Memory B cell (primary cell): ENCODE measurements around the gene GLRA1.
A peak's percentile ranks its signal among the peaks of the same experiment; 100 is the strongest.
"Not testable (repeated sequence)": the region's sequence is repeated elsewhere in the genome, so short reads cannot be mapped to it uniquely, and the experiment has no call there.

ENCODE experiments used
- ATAC-seq: fragments of 150-1000 bp; cut with Tn5 transposase; 2 replicates; pipeline ENCODE4 v1.10.0; 2021; ENCODE audit warnings: low read depth, mild to moderate bottlenecking, moderate library complexity
- DNase-seq, 2 donors: peaks; one replicate each; pipeline ENCODE4 v3.0.0; 2022; ENCODE audit warnings: low spot score in 2 of 2
- H3K27ac Mint-ChIP-seq: one replicate; pipeline ENCODE4 v1.8.0; 2022; ENCODE audit warnings: mild to moderate bottlenecking, moderate library complexity, mixed read lengths
- H3K27me3 Mint-ChIP-seq: one replicate; pipeline ENCODE4 v1.8.0; 2022; ENCODE audit warnings: mixed read lengths
- H3K36me3 Mint-ChIP-seq: one replicate; pipeline ENCODE4 v1.8.0; 2022; ENCODE audit warnings: mild to moderate bottlenecking, mixed read lengths
- H3K4me1 Mint-ChIP-seq: one replicate; pipeline ENCODE4 v1.8.0; 2022; ENCODE audit warnings: mixed read lengths
- H3K4me3 Mint-ChIP-seq: one replicate; pipeline ENCODE4 v1.8.0; 2022; ENCODE audit warnings: mild to moderate bottlenecking, moderate library complexity, mixed read lengths
- H3K9me3 Mint-ChIP-seq: one replicate; pipeline ENCODE4 v1.8.0; 2022; ENCODE audit warnings: mixed read lengths

The GLRA1 gene

DNA sequence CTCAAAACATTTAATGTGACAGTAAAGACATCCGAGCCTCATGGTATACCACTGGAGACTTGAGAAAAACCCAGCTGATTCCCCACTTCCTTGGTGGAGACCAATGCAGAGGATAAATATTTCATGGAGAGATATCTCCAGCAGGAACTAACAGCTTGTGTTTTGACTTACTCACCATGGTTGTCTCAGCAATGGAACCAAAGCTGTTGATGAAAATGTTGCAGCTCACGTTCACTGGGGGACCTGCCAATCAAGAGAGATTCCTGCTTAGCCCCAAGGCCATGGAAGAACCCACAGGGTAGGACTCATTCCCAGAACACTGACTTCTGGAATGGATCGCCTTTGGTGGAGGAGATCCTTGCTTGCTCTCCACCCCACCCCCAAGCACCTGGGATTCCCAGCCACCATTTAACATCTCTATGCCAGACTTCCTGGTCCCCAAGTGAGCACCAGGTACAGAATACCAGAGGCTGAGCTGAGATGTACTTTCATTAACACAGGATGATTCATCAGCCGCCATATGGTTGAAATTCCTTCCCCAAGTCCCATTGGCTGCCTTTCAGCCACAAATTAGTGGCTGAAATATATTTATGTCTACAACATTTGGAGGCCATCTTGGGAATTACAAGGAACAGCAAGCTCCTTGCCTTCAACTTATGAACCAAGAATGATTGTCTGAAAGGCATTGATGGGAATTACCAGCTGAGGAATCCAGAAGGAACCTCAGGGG lies 37.9 kb downstream of the GLRA1 start:
- H3K9me3 Mint-ChIP-seq = no peaks in the 10 kb centered on the region
- no peaks in the 10 kb centered on the region for H3K36me3 Mint-ChIP-seq
- peaks cover 4% of the 10 kb centered on the region for H3K4me1 Mint-ChIP-seq
- no peak overlapping the region for H3K27ac Mint-ChIP-seq
- no peak overlapping the region for H3K4me3 Mint-ChIP-seq
- peaks cover 2% of the 10 kb centered on the region for H3K27me3 Mint-ChIP-seq
- no peak for ATAC-seq
- DNase-seq = no peak

DNA sequence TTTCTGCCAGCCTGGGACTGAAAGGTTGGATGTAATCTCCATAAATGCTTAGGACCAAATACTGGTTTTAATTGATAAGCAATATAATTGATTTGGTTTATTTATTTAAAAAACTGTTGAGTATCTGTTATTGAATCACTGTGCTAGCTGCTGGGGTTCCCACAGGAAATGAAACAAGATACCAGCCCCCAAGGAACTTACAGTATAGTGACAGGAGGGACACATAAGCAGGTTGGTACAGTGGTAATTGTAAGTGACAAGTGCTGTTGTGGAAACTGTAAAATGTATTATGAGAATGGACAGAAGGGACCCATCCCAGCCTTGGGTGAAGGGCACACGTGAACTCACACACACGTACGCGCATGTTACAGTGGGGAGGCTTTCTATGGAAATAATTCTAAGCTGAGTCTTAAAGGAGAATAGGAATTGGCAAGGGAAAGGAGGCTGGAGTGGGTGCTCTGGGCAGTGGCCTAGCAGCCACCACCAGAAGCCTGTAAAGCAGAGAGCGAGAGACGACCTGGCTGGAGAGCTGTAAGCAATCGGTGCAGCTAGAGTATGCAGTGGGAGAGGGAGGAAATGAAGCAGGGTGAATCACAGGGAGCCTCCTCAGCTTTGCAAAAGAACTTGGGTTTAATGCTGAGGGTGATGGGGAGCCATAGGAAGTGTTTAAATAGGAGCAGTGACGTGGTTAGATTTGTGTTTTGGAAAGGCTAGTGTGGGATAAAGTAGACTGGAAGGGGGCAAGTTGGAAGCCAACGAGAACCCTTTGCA lies 39.3 kb downstream of the GLRA1 start:
- peaks cover 2% of the 10 kb centered on the region for H3K27me3 Mint-ChIP-seq
- no peaks in the 10 kb centered on the region for H3K36me3 Mint-ChIP-seq
- no peak overlapping the region for H3K27ac Mint-ChIP-seq
- no peak for DNase-seq
- ATAC-seq = no peak
- no peaks in the 10 kb centered on the region for H3K9me3 Mint-ChIP-seq
- no peak overlapping the region for H3K4me3 Mint-ChIP-seq
- peaks cover 4% of the 10 kb centered on the region for H3K4me1 Mint-ChIP-seq

DNA sequence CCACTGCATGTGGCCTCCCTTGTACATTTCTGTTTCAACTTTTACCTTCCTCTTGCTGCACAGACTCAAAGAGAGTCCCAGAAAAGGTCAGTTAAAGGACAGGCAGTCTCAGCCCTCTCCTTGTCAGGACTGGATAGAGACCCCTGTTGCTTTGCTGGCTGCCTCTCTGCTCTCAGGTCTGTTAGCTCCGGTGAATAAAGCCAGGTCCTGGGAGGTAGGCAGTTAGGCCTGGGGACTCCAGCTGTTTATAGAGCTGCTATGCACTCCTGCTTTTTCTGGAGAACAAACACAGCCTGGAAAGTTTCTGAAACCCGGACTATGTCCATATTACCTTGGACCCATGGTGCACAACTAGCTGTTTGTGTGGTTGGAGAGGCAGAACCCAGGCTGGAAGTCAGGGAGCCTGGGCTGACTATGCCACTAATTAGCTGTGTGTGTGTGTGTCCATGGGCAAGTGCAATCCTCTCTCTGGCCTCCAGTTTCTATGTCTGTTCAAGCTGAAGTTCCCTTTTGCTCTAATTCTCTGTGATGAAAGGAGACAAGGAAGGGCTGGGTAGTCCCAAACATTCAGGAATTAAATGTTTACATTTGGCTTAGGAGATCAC lies 42.9 kb downstream of the GLRA1 start:
- Mint-ChIP-seq H3K27ac (no peak overlapping the region), H3K4me3 (no peak overlapping the region), H3K4me1 (peaks cover 4% of the 10 kb centered on the region), H3K9me3 (peaks cover 7% of the 10 kb centered on the region), H3K36me3 (peaks cover 8% of the 10 kb centered on the region), H3K27me3 (peaks cover 2% of the 10 kb centered on the region)
- no peak for DNase-seq
- no peak for ATAC-seq

DNA sequence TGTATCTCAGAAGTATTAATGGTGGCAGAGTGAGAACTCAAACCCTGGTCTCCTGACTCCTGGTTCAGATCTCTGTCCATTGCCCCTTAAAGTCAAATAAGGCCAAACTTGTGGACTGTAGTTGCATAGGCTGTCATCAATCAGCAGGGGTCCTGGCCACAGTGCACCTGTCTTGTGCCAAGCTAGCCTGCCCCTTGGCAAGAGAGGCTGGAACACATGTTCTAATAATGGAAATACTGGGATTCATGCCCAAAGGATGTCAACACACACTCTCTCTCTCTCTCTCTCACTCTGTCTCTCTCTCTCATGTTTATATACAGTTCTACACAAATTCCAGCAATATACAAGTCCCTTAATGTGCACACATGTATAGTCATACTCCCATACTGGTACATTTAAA lies 44.3 kb downstream of the GLRA1 start:
- H3K9me3 Mint-ChIP-seq = peaks cover 7% of the 10 kb centered on the region
- DNase-seq = no peak
- no peak overlapping the region for H3K27ac Mint-ChIP-seq
- H3K4me1 Mint-ChIP-seq = peaks cover 7% of the 10 kb centered on the region
- peaks cover 11% of the 10 kb centered on the region for H3K36me3 Mint-ChIP-seq
- H3K27me3 Mint-ChIP-seq = no peaks in the 10 kb centered on the region
- no peak for ATAC-seq
- no peak overlapping the region for H3K4me3 Mint-ChIP-seq

DNA sequence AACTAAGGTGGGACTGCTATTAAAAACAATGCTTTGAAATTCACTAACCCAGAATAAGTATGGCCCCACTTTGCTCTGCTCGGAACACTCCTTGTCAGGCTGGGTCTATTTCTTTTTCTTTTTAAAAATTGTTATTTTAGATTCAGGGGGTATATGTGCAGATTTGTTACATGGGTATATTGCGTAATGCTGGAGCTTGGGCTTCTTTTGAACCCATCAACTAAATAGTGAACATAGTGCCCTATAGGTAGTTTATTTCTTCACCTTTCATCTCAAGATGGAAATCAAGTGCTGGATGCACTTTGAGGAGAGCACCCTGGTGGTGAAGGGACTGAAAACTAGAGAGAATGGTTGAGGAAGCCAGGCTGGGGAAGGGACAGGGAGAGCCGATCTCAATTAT lies 51.0 kb downstream of the GLRA1 start:
- no peak for ATAC-seq
- H3K27me3 Mint-ChIP-seq = peaks cover 1% of the 10 kb centered on the region
- H3K36me3 Mint-ChIP-seq = peaks cover 11% of the 10 kb centered on the region
- no peak for DNase-seq
- H3K27ac Mint-ChIP-seq = no peak overlapping the region
- no peak overlapping the region for H3K4me3 Mint-ChIP-seq
- peaks cover 5% of the 10 kb centered on the region for H3K4me1 Mint-ChIP-seq
- H3K9me3 Mint-ChIP-seq = peaks cover 7% of the 10 kb centered on the region

DNA sequence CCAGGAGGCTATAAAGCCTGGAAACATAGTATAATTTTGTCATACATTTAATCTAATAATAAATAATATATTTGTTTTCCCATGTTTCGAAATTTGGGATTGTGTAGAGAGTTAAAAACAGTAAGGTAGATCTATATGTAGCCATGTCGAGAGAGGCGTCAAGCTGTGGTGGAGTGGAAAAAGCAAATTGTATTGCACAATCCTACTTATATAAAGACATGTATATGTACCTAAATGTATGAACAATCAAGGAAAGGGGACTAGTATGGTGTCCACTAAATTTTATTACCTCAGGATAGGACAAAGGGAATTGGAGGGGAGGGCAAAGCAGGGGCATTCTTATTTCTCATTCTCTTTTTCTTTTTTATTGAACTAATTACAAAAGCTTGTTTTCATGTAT lies 52.0 kb downstream of the GLRA1 start:
- no peak overlapping the region for H3K27ac Mint-ChIP-seq
- DNase-seq = no peak
- peaks cover 5% of the 10 kb centered on the region for H3K4me1 Mint-ChIP-seq
- peaks cover 7% of the 10 kb centered on the region for H3K36me3 Mint-ChIP-seq
- H3K4me3 Mint-ChIP-seq = no peak overlapping the region
- no peak for ATAC-seq
- H3K9me3 Mint-ChIP-seq = peaks cover 3% of the 10 kb centered on the region
- H3K27me3 Mint-ChIP-seq = peaks cover 1% of the 10 kb centered on the region

DNA sequence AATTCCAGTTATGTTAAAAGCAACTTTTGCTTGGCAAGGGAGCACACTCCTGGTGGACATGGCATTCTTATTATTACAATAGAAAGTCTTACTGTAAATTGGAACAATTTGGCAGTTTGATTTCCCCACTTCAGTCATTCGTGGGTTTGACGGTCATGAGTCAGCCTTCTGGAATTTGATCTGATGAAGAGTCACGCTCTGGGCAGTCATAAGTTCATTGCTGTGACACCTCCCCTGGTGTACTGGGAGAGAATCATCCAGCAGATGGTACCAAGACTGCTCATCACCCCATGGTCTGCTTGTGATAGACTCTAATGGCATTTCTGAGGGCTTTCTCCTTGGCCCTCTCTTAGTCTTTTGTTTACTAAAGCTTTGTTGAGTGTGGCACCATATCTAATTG lies 53.8 kb downstream of the GLRA1 start:
- no peak for ATAC-seq

DNA sequence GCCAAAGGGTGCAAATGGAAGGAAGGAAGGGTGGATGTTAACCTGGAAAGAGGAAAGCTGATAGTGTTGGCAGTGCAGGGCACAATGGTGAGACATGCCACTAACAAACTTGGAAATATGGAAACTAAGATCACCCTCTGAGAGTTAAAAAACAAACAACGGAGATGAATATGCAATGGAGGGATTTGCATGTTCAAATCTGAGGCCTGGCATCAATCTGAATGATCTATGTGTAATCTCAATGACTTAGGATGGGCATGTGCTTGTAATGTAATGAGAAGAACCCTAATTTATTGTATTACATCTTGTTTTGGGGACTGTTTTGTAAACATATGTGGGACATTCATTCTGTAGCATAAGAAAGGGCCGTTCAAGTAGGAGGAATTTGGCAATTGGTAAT lies 54.4 kb downstream of the GLRA1 start:
- Mint-ChIP-seq H3K36me3 (no peaks in the 10 kb centered on the region), H3K27ac (no peak overlapping the region), H3K9me3 (no peaks in the 10 kb centered on the region), H3K4me1 (no peaks in the 10 kb centered on the region), H3K4me3 (no peak overlapping the region), H3K27me3 (peaks cover 1% of the 10 kb centered on the region)
- ATAC-seq (no peak), DNase-seq (no peak)

More for the DNA sequence above, 53.8 kb downstream of the GLRA1 start:
- Mint-ChIP-seq H3K4me1 (no peaks in the 10 kb centered on the region), H3K27ac (no peak overlapping the region), H3K9me3 (no peaks in the 10 kb centered on the region), H3K4me3 (no peak overlapping the region), H3K36me3 (no peaks in the 10 kb centered on the region), H3K27me3 (peaks cover 1% of the 10 kb centered on the region)
- DNase-seq = no peak

DNA sequence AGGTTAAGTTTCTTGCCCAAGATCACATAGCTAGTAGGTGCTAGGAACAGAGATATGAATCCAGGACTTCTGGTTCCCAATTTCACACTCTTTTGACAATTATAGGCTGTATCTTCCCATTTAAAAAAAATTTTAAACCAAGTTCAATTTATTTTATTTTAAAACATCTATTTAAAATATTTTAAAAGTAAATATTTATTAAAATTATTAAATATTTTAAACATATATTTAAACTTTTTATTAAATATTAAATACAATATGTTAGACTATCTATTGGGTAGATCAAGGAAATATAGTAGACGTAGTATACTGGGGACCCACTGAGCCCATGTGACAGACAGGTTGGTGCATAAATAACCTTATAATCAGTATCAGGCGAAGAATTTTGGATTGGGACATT lies 54.8 kb downstream of the GLRA1 start:
- Mint-ChIP-seq H3K27ac (no peak overlapping the region), H3K4me3 (no peak overlapping the region), H3K27me3 (peaks cover 3% of the 10 kb centered on the region), H3K4me1 (no peaks in the 10 kb centered on the region), H3K36me3 (no peaks in the 10 kb centered on the region), H3K9me3 (no peaks in the 10 kb centered on the region)
- DNase-seq (no peak), ATAC-seq (no peak)

DNA sequence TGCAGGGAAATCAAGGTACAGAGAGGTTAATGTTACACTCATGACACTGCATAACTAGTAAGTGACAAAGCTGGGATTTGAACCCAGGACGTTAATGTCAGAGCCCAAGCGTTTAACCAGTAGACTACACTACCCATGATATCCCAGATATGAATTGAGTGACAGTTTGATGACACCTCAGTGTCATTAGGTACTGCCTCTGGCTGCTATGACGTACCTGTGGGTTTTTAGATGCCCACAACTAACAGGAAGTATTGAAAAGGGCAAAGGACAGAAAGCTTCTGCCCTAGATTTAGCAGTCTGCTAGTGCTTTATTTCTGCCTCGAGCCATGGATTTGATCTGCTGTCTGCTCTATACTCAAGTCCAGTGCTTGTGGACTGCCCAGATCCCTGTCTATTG lies 56.2 kb downstream of the GLRA1 start:
- ATAC-seq (peak; percentile 63), DNase-seq (no peak)
- H3K27ac Mint-ChIP-seq = no peak overlapping the region

DNA sequence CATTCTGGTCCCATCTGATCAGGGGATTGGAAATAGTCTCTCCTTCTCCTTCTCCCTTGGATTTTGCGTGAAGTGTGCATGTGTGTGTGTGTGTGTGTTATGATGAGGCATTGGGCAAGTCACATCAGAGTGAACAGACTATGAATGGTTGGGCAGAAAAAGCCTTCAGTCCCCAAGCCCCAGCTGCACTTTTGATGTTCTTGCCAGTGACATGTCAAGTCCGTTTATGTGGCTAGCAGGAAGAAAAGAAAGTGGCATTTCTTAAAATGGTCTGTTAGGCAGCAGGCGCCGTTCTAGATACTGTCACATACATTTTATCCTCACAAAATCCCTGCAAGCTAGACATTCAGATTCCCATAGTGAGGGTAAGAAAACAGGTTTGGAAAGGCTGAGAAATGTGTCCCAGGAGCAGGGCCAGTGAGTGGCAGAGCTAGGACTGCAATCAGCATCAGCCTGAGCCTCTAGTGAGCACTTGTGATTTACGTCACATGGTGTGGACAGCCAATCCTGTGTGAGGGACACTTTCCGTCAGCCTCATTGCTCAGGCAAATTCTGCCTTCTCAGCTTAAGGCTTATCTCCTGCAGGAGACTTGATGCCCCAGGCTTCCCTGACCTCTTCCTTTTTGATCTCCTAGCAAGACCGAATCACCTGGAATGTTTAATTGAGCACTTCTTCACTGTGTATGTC lies 60.4 kb downstream of the GLRA1 start:
- ATAC-seq = no peak
- Mint-ChIP-seq H3K27ac (no peak overlapping the region), H3K27me3 (peaks cover 2% of the 10 kb centered on the region), H3K4me3 (no peak overlapping the region), H3K36me3 (no peaks in the 10 kb centered on the region), H3K9me3 (no peaks in the 10 kb centered on the region), H3K4me1 (no peaks in the 10 kb centered on the region)
- DNase-seq = no peak

More for the DNA sequence above, 56.2 kb downstream of the GLRA1 start:
- no peaks in the 10 kb centered on the region for H3K9me3 Mint-ChIP-seq
- H3K27me3 Mint-ChIP-seq = peaks cover 3% of the 10 kb centered on the region
- H3K4me3 Mint-ChIP-seq = no peak overlapping the region
- H3K36me3 Mint-ChIP-seq = no peaks in the 10 kb centered on the region
- H3K4me1 Mint-ChIP-seq = no peaks in the 10 kb centered on the region

DNA sequence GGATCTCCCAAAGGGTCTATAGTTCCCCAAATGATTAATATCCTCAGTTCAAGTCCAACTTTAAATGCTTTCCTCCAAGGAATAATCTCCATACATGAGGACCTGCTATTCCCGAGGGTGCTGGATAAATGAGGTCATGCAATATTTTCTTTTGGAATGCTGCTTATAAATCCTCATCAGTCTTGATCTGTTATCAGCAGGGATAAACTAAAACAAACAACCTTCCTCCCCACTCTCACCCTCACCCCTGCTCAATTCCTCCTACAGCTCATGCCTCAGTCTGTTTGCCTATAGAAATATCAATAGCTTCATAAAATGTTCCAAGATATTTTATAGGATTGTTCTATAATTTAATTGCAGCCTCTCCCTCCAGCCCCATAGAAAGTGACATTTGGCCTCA lies 61.1 kb downstream of the GLRA1 start:
- ATAC-seq = no peak
- H3K27me3 Mint-ChIP-seq = peaks cover 2% of the 10 kb centered on the region
- H3K4me3 Mint-ChIP-seq = no peak overlapping the region
- H3K27ac Mint-ChIP-seq = no peak overlapping the region
- no peaks in the 10 kb centered on the region for H3K36me3 Mint-ChIP-seq
- no peaks in the 10 kb centered on the region for H3K4me1 Mint-ChIP-seq
- DNase-seq = no peak
- H3K9me3 Mint-ChIP-seq = no peaks in the 10 kb centered on the region

DNA sequence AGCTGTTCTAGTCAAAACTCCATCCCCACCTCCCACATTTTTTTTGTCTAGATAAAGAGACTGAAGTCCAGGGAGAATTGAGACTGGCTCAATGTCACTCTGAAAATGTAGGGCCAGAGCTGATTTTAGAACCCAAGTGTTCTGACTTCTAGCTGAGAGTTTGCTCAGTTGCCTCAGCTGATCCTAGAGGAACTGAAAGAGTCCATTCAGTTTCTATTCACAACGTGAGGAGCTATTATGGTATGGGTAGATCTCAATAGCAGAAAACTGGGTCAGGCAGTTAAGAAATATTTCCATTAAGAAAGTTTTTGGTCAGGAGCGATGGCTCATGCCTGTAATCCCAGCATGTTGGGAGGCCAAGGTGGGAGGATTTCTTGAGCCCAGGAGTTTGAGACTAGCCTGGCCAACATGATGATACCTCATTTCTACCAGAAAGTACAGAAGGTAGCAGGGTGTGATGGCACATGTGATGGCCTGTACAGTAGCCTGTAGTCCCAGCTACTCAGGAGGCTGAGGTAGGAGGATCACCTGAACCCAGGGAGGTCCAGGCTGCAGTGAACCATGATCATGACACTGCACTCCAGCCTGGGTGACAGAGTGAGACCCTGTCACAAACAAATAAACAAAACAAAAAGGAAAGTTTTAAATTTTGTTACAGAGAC lies 61.7 kb downstream of the GLRA1 start:
- no peak for DNase-seq
- Mint-ChIP-seq H3K36me3 (no peaks in the 10 kb centered on the region), H3K27me3 (peaks cover 2% of the 10 kb centered on the region), H3K4me1 (no peaks in the 10 kb centered on the region), H3K27ac (no peak overlapping the region), H3K4me3 (no peak overlapping the region), H3K9me3 (no peaks in the 10 kb centered on the region)
- ATAC-seq = no peak

DNA sequence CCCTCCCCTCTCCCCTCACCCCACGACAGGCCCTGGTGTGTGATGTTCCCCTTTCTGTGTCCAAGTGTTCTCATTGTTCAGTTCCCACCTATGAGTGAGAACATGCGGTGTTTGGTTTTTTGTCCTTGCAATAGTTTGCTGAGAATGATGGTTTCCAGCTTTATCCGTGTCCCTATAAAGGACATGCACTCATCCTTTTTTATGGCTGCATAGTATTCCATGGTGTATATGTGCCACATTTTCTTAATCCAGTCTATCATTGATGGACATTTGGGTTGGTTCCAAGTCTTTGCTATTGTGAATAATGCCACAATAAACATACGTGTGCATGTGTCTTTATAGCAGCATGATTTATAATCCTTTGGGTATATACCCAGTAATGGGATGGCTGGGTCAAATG lies 63.8 kb downstream of the GLRA1 start:
- not testable (repeated sequence) for H3K4me3 Mint-ChIP-seq, H3K27ac Mint-ChIP-seq

More for the DNA sequence above, 63.8 kb downstream of the GLRA1 start:
- not testable (repeated sequence) for DNase-seq, H3K36me3 Mint-ChIP-seq, H3K27me3 Mint-ChIP-seq, H3K9me3 Mint-ChIP-seq, ATAC-seq, H3K4me1 Mint-ChIP-seq
